GM12878 (cell line): ENCODE results near the gene C5orf15. TPM values are rescaled to one million over a fixed set of nuclear protein-coding genes. Genes with fewer than 3 reads are reported as not detected.

Experiments
- ASH2L ChIP-seq: fragments of 300-600, 200-600 bp; sonication (generic); IDR thresholded peaks from 2 replicates; pipeline ENCODE4 v1.6.1; 2017; ENCODE audit warnings: low read depth, mild to moderate bottlenecking, borderline replicate concordance
- BCL3 ChIP-seq: IDR thresholded peaks from 2 replicates; pipeline ENCODE4 v1.6.1; 2011; ENCODE audit warnings: borderline replicate concordance, low read depth, mild to moderate bottlenecking, moderate library complexity, low read length; ENCODE audit not compliant: insufficient read depth, poor library complexity, severe bottlenecking
- CREM ChIP-seq: IDR thresholded peaks from 2 replicates; pipeline ENCODE4 v1.6.1; 2014; ENCODE audit warnings: antibody characterized with exemption, low read depth
- EED ChIP-seq: sonication (generic); IDR thresholded peaks from 2 replicates; pipeline ENCODE4 v1.6.1; 2016; ENCODE audit warnings: antibody characterized with exemption, low read depth
- FOXK2 ChIP-seq: fragments of 450-650 bp; IDR thresholded peaks from 2 replicates; pipeline ENCODE4 v1.6.1; 2017; ENCODE audit warnings: mild to moderate bottlenecking, moderate library complexity
- GABPA ChIP-seq: IDR thresholded peaks from 2 replicates; pipeline ENCODE4 v1.6.1; 2014; ENCODE audit warnings: antibody characterized with exemption, low read depth, mild to moderate bottlenecking, inconsistent platforms
- HDAC2 ChIP-seq: fragments of 200-600 bp; sonication (generic); IDR thresholded peaks from 2 replicates; pipeline ENCODE4 v1.6.1; 2017
- MEF2B ChIP-seq: fragments of 450-650 bp; IDR thresholded peaks from 2 replicates; pipeline ENCODE4 v1.6.1; 2018; ENCODE audit warnings: mild to moderate bottlenecking, moderate library complexity; ENCODE audit not compliant: partially characterized antibody, poor library complexity, severe bottlenecking
- NFYB ChIP-seq: IDR thresholded peaks from 2 replicates; pipeline ENCODE4 v1.6.1; 2011; ENCODE audit warnings: low read depth, mild to moderate bottlenecking, low read length, improper control_type of control experiment, moderate library complexity; ENCODE audit not compliant: insufficient read depth
- NR2F1 ChIP-seq: fragments of 450-650 bp; conservative IDR thresholded peaks from 2 replicates; pipeline ENCODE4 v1.6.1; 2017; ENCODE audit warnings: mild to moderate bottlenecking
- PML ChIP-seq: IDR thresholded peaks from 2 replicates; pipeline ENCODE4 v1.6.1; 2012; ENCODE audit warnings: low read length, inconsistent platforms
- POLR2AphosphoS5 ChIP-seq: IDR thresholded peaks from 2 replicates; pipeline ENCODE4 v1.6.1; 2011; ENCODE audit warnings: mild to moderate bottlenecking, low read length, inconsistent platforms
- RCOR1 ChIP-seq: conservative IDR thresholded peaks from 2 replicates; pipeline ENCODE4 v1.6.1; 2012; ENCODE audit warnings: low read depth, low read length, improper control_type of control experiment
- RFX5 ChIP-seq: IDR thresholded peaks from 2 replicates; pipeline ENCODE4 v1.6.1; 2011; ENCODE audit warnings: low read depth, low read length, improper control_type of control experiment
- RUNX3 ChIP-seq: IDR thresholded peaks from 2 replicates; pipeline ENCODE4 v1.6.1; 2012; ENCODE audit warnings: low read length, inconsistent platforms
- SIX5 ChIP-seq: IDR thresholded peaks from 2 replicates; pipeline ENCODE4 v1.6.1; 2011; ENCODE audit warnings: mild to moderate bottlenecking, low read depth, low read length, moderate library complexity; ENCODE audit not compliant: severe bottlenecking
- SREBF1 ChIP-seq: IDR thresholded peaks from 2 replicates; pipeline ENCODE4 v1.6.1; 2012; ENCODE audit warnings: mild to moderate bottlenecking, low read length
- SUPT20H ChIP-seq: IDR thresholded peaks from 2 replicates; pipeline ENCODE4 v1.6.1; 2011; ENCODE audit warnings: low read depth, mild to moderate bottlenecking, low read length, moderate library complexity, borderline replicate concordance; ENCODE audit not compliant: control insufficient read depth
- TAF1 ChIP-seq: IDR thresholded peaks from 2 replicates; pipeline ENCODE4 v1.6.1; 2011; ENCODE audit warnings: mild to moderate bottlenecking, low read depth, low read length, borderline replicate concordance
- TCF12 ChIP-seq: IDR thresholded peaks from 2 replicates; pipeline ENCODE4 v1.6.1; 2011; ENCODE audit warnings: low read depth, mild to moderate bottlenecking, low read length
- YBX1 ChIP-seq: fragments of 450-650 bp; IDR thresholded peaks from 2 replicates; pipeline ENCODE4 v1.6.1; 2016; ENCODE audit warnings: antibody characterized with exemption
- ZNF384 ChIP-seq: IDR thresholded peaks from 2 replicates; pipeline ENCODE4 v1.6.1; 2012; ENCODE audit warnings: low read depth, mild to moderate bottlenecking, low read length, improper control_type of control experiment, borderline replicate concordance
- ZNF622 ChIP-seq: fragments of 450-650 bp; IDR thresholded peaks from 2 replicates; pipeline ENCODE4 v1.6.1; 2017; ENCODE audit warnings: mild to moderate bottlenecking, inconsistent platforms
- ZSCAN29 ChIP-seq: fragments of 450-650 bp; IDR thresholded peaks from 2 replicates; pipeline ENCODE4 v1.6.1; 2017; ENCODE audit warnings: mild to moderate bottlenecking, moderate library complexity
- polyA plus RNA-seq, 11 experiments: library from polyadenylated mRNA; depleted of rRNA in 4 of 11; unstranded in 6 of 11; stranded (reverse) in 5 of 11; fragments of >200 nt; fragmentation: Nextera tagmentation in 4 of 11; fragmentation: Illumina TruSeq in 1 of 11; extraction: Ambion mirVana in 4 of 11; extraction: Trizol in 1 of 11; gene quantifications; 1 replicate in 1 of 11; 2 replicates in 10 of 11; pipeline versions ENCODE4 v1.2.1 to v1.2.3, GENCODE V29; 2011 to 2016; ENCODE audit warnings: inconsistent platforms in 2 of 11, missing spikeins in 2 of 11, low read depth in 1 of 11
- total RNA-seq, 4 experiments: library from RNA; depleted of rRNA in 3 of 4; stranded (reverse); fragments of >200 nt in 3 of 4; fragmentation: Illumina TruSeq in 1 of 4; extraction: Trizol in 1 of 4; gene quantifications; 2 replicates each; pipeline versions ENCODE4 v1.2.1 to v1.2.3, GENCODE V29; 2013 to 2021
- TF ChIP-seq, protein P1 (sequence below): fragments of 450-650 bp; IDR thresholded peaks from 2 replicates; pipeline ENCODE4 v1.6.1; 2016; ENCODE audit warnings: mild to moderate bottlenecking
- TF ChIP-seq, protein P2 (sequence below): fragments of 450-650 bp; IDR thresholded peaks from 2 replicates; pipeline ENCODE4 v1.6.1; 2017; ENCODE audit warnings: mild to moderate bottlenecking, moderate library complexity

C5orf15 gene
- total and polyA plus RNA-seq, 10 of the 15 experiments (the other 5 are each of a cell fraction or from before 2014, with no cell fraction given) = 21.7 to 69.6 (median 46.0) TPM

- TF ChIP-seq ZSCAN29 (peak; percentile 78), SUPT20H (no peak), MEF2B (peak; percentile 31), ZNF384 (no peak), SREBF1 (no peak), RFX5 (no peak), FOXK2 (no peak), SIX5 (no peak), CREM (peak; percentile 63), NFYB (no peak), GABPA (no peak), RUNX3 (no peak), ZNF622 (no peak), BCL3 (no peak), HDAC2 (no peak), TCF12 (no peak), TAF1 (peak; percentile 46; the same call in 1 of the 2 replicates), PML (no peak), YBX1 (no peak), POLR2AphosphoS5 (peak; percentile 11), EED (0 out of 2 replicates have a peak, but pooled peaks have one; percentile 23), ASH2L (no peak), RCOR1 (no peak), NR2F1 (0 out of 2 replicates have a peak, but pooled peaks have one; percentile 0)
- TF ChIP-seq, protein P1, sequence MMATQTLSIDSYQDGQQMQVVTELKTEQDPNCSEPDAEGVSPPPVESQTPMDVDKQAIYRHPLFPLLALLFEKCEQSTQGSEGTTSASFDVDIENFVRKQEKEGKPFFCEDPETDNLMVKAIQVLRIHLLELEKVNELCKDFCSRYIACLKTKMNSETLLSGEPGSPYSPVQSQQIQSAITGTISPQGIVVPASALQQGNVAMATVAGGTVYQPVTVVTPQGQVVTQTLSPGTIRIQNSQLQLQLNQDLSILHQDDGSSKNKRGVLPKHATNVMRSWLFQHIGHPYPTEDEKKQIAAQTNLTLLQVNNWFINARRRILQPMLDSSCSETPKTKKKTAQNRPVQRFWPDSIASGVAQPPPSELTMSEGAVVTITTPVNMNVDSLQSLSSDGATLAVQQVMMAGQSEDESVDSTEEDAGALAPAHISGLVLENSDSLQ = 0 out of 2 replicates have a peak, but pooled peaks have one; percentile 8
- TF ChIP-seq, protein P2, sequence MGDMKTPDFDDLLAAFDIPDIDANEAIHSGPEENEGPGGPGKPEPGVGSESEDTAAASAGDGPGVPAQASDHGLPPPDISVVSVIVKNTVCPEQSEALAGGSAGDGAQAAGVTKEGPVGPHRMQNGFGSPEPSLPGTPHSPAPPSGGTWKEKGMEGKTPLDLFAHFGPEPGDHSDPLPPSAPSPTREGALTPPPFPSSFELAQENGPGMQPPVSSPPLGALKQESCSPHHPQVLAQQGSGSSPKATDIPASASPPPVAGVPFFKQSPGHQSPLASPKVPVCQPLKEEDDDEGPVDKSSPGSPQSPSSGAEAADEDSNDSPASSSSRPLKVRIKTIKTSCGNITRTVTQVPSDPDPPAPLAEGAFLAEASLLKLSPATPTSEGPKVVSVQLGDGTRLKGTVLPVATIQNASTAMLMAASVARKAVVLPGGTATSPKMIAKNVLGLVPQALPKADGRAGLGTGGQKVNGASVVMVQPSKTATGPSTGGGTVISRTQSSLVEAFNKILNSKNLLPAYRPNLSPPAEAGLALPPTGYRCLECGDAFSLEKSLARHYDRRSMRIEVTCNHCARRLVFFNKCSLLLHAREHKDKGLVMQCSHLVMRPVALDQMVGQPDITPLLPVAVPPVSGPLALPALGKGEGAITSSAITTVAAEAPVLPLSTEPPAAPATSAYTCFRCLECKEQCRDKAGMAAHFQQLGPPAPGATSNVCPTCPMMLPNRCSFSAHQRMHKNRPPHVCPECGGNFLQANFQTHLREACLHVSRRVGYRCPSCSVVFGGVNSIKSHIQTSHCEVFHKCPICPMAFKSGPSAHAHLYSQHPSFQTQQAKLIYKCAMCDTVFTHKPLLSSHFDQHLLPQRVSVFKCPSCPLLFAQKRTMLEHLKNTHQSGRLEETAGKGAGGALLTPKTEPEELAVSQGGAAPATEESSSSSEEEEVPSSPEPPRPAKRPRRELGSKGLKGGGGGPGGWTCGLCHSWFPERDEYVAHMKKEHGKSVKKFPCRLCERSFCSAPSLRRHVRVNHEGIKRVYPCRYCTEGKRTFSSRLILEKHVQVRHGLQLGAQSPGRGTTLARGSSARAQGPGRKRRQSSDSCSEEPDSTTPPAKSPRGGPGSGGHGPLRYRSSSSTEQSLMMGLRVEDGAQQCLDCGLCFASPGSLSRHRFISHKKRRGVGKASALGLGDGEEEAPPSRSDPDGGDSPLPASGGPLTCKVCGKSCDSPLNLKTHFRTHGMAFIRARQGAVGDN = peak; percentile 56
Measured at GRCh38 chr5:134004626-134005416, 36.4 kb upstream of the C5orf15 start, which contains the start of gene VDAC1 (continued).
